Measurements from ENCODE around the gene TUT1.
"Not testable (repeated sequence)": the region's sequence is repeated elsewhere in the genome, so short reads cannot be mapped to it uniquely, and the experiment has no call there.

TUT1 gene

DNA sequence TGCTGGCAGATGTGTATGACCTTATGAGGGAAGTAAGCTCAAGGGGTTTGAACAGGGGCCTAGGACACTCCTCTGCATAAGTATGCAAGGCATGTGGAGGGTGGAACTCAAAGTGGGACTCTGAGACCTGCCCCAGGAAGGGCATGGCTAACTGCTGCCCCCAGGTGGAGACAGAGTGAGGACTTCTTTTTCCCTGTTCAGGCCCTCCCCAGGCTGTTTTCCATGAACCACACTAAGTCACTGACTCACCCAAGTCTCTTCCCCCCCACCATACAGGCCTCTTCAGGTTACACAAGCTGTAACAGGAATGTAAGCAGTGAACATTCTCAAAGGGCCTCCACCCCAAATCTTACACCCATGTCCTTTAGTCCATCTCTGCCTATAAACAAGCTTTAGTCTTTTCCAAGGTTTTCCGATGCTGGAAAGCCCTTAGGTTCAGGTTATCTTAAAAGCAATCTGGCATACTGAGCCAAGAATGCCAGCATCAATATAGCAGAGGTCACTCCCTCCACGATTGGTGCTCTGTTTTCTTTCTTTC is 30.7 kb downstream of the TUT1 start:
- ATAC-seq (ENCODE audit: low read depth): peak; percentile 69
- peak; percentile 96 for DNase-seq (ENCODE audit: low spot score)
- Histone ChIP-seq H3K9me3 (ENCODE audit: severe bottlenecking) (no peaks in the 10 kb centered on the region), H3K27me3 (ENCODE audit: insufficient read depth, poor library complexity, severe bottlenecking) (no peaks in the 10 kb centered on the region), H3K4me3 (ENCODE audit: severe bottlenecking) (no peak overlapping the region), H3K27ac (ENCODE audit: poor library complexity, severe bottlenecking) (peak overlapping the region; percentile 100), H3K36me3 (ENCODE audit: low read depth) (peaks cover 68% of the 10 kb centered on the region), H3K4me1 (ENCODE audit: insufficient read depth, poor library complexity, severe bottlenecking) (peaks cover 48% of the 10 kb centered on the region)
- TF ChIP-seq, protein P1, sequence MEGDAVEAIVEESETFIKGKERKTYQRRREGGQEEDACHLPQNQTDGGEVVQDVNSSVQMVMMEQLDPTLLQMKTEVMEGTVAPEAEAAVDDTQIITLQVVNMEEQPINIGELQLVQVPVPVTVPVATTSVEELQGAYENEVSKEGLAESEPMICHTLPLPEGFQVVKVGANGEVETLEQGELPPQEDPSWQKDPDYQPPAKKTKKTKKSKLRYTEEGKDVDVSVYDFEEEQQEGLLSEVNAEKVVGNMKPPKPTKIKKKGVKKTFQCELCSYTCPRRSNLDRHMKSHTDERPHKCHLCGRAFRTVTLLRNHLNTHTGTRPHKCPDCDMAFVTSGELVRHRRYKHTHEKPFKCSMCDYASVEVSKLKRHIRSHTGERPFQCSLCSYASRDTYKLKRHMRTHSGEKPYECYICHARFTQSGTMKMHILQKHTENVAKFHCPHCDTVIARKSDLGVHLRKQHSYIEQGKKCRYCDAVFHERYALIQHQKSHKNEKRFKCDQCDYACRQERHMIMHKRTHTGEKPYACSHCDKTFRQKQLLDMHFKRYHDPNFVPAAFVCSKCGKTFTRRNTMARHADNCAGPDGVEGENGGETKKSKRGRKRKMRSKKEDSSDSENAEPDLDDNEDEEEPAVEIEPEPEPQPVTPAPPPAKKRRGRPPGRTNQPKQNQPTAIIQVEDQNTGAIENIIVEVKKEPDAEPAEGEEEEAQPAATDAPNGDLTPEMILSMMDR (IDR thresholded peaks at IDR 0.05; ENCODE audit: poor library complexity, severe bottlenecking): peak; percentile 96

DNA sequence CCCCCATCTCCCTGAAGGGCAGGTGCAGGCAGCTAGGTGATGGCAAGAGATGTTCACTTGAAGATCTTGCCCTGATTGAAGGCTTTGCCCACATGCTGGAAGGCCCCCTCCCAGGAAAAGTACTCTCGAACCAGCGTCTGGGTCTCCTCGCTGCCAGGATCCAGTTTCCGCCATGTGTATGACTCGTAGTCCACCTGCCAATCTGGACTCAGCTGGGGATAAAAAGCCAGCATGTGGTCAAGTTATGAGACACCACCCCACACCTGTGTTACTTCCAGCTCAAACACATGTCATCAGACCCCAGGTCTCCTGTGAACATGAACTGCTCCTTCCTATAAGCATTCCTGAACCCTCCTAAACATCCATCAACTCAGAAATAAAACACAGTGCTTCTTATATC is 31.7 kb downstream of the TUT1 start:
- not testable (repeated sequence) for H3K27me3 ChIP-seq (ENCODE audit: insufficient read depth, poor library complexity, severe bottlenecking); DNase-seq (ENCODE audit: low spot score); H3K9me3 ChIP-seq (ENCODE audit: severe bottlenecking); H3K4me3 ChIP-seq (ENCODE audit: severe bottlenecking); ATAC-seq (ENCODE audit: low read depth)
- H3K27ac ChIP-seq (ENCODE audit: poor library complexity, severe bottlenecking): peak overlapping the region; percentile 100
- H3K4me1 ChIP-seq (ENCODE audit: insufficient read depth, poor library complexity, severe bottlenecking): peaks cover 58% of the 10 kb centered on the region
- H3K36me3 ChIP-seq (ENCODE audit: low read depth): peaks cover 59% of the 10 kb centered on the region

DNA sequence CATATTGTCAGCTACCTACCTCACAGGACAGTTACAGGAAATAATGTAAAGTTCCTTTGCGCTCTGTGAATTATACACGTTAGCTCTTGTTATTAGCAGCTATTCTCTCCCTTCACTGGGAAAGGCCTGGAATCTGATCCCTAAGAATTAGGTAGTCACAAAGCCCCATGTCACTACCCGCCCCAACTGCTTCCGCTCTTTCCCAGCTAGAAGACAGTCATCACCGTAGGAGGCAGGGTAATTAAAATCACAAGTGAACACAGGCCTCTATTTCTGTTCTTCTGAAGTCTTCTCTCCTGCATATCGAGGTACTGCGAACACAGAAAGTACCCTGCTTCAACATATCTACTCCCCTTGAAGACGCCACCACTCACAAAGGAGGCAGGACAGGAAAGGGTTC is 32.1 kb downstream of the TUT1 start:
- no peaks in the 10 kb centered on the region for H3K9me3 ChIP-seq (ENCODE audit: severe bottlenecking)
- H3K27ac ChIP-seq (ENCODE audit: poor library complexity, severe bottlenecking): peak overlapping the region; percentile 100
- DNase-seq (ENCODE audit: low spot score): no peak
- H3K36me3 ChIP-seq (ENCODE audit: low read depth): peaks cover 57% of the 10 kb centered on the region
- TF ChIP-seq, protein P1 (IDR thresholded peaks at IDR 0.05; ENCODE audit: poor library complexity, severe bottlenecking): no peak
- no peak for ATAC-seq (ENCODE audit: low read depth)
- H3K4me3 ChIP-seq (ENCODE audit: severe bottlenecking): no peak overlapping the region
- peaks cover 62% of the 10 kb centered on the region for H3K4me1 ChIP-seq (ENCODE audit: insufficient read depth, poor library complexity, severe bottlenecking)
- H3K27me3 ChIP-seq (ENCODE audit: insufficient read depth, poor library complexity, severe bottlenecking): no peaks in the 10 kb centered on the region

DNA sequence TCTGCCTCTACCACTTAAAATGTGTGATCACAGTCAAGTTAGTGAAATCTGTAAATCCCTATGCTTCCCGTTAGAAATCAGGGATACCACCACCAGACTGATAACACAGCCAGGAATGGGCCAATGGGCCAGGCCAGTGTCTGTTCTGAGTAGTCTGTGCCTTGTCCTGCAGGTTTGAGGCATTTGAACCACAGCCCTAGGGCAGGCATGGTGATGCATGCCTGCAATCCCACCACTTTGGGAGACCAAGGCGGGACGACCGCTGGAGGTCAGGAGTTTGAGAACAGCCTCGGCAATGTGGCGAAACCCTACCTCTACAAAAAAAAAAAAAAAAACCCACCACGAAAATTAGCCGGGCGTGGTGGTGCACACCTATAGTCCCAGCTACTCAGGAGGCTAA is 32.7 kb downstream of the TUT1 start:
- no peaks in the 10 kb centered on the region for H3K27me3 ChIP-seq (ENCODE audit: insufficient read depth, poor library complexity, severe bottlenecking)
- H3K9me3 ChIP-seq (ENCODE audit: severe bottlenecking): no peaks in the 10 kb centered on the region
- H3K4me1 ChIP-seq (ENCODE audit: insufficient read depth, poor library complexity, severe bottlenecking): peaks cover 68% of the 10 kb centered on the region
- ATAC-seq (ENCODE audit: low read depth) (no peak), DNase-seq (ENCODE audit: low spot score) (no peak)
- TF ChIP-seq, protein P1 (IDR thresholded peaks at IDR 0.05; ENCODE audit: poor library complexity, severe bottlenecking): no peak
- no peak overlapping the region for H3K4me3 ChIP-seq (ENCODE audit: severe bottlenecking)
- H3K36me3 ChIP-seq (ENCODE audit: low read depth): peaks cover 52% of the 10 kb centered on the region
- H3K27ac ChIP-seq (ENCODE audit: poor library complexity, severe bottlenecking): peak overlapping the region; percentile 100

DNA sequence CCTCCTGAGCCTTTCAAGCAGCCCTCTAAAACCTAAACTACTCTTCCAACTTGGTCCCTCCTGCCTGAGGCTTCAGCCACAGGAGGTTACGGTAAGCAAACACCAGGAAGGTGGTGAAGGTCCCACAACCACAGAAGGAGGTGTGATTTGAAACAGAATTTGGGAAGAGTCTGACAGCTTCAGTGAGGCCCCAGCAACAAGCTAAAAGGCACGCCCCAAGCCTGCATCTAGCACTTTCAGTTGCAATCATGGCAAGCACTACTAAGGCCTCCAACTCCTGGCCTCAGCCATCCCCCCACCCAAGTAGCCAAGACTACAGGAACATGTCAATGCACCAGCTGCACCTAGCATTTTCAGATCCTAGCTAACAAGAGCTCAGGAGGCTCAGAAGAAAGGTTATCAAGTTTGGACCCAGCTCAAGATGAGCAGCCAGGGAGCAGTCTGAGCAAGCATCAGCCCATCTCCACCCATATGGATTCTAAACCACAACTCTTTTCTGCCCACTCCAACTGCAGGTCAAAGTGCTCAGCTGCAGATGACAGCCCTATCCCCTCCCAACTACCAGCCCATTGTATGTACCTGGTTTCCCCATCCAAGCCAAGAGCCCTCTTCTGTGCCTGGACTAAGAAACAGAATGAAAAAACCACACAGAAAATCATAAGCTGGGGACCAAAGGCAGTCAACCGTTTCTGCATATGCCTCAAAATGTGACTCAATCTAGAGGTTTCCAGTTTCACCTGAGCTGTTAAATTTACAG is 34.3 kb downstream of the TUT1 start:
- peaks cover 36% of the 10 kb centered on the region for H3K36me3 ChIP-seq (ENCODE audit: low read depth)
- H3K4me3 ChIP-seq (ENCODE audit: severe bottlenecking): no peak overlapping the region

More for the DNA sequence above, 34.3 kb downstream of the TUT1 start:
- Histone ChIP-seq H3K9me3 (ENCODE audit: severe bottlenecking) (no peaks in the 10 kb centered on the region), H3K4me1 (ENCODE audit: insufficient read depth, poor library complexity, severe bottlenecking) (peaks cover 78% of the 10 kb centered on the region), H3K27me3 (ENCODE audit: insufficient read depth, poor library complexity, severe bottlenecking) (no peaks in the 10 kb centered on the region), H3K27ac (ENCODE audit: poor library complexity, severe bottlenecking) (peak overlapping the region; percentile 100)
- no peak for DNase-seq (ENCODE audit: low spot score)
- no peak for ATAC-seq (ENCODE audit: low read depth)
- TF ChIP-seq, protein P1 (IDR thresholded peaks at IDR 0.05; ENCODE audit: poor library complexity, severe bottlenecking): no peak
